Esophagus muscularis mucosa (tissue), 4 donors: ENCODE results near the gene FAM168B. TPM values are rescaled to one million over a fixed set of nuclear protein-coding genes. Genes with fewer than 3 reads are reported as not detected.

Experiments used
- DNase-seq: peaks from one replicate; pipeline ENCODE4 v3.0.0-alpha.2; 2017; ENCODE audit errors: extremely low spot score
- H3K27ac ChIP-seq, 4 donors: fragments of 200-600 bp; sonication (generic); replicated peaks in 1 of 4; 1 replicate in 3 of 4; 2 replicates in 1 of 4; pipeline ENCODE4 v1.5.1; 2016 to 2019; ENCODE audit warnings: mild to moderate bottlenecking in 1 of 4
- H3K27me3 ChIP-seq, 4 donors: fragments of 200-600 bp; sonication (generic); one replicate each; pipeline versions ENCODE4 v1.5.1 to v1.6.0; 2016 to 2019
- H3K36me3 ChIP-seq, 4 donors: fragments of 200-600 bp; sonication (generic); one replicate each; pipeline ENCODE4 v1.5.1; 2016 to 2019
- H3K4me1 ChIP-seq, 4 donors: fragments of 200-600 bp; sonication (generic); one replicate each; pipeline ENCODE4 v1.5.1; 2016 to 2019
- H3K4me3 ChIP-seq, 4 donors: fragments of 200-600 bp; sonication (generic); 1 replicate in 2 of 4; 2 replicates in 2 of 4; pipeline ENCODE4 v1.5.1; 2016 to 2019; ENCODE audit warnings: mild to moderate bottlenecking in 4 of 4, moderate library complexity in 1 of 4
- H3K9me3 ChIP-seq, 4 donors: fragments of 200-600 bp; sonication (generic); 1 replicate in 3 of 4; 2 replicates in 1 of 4; pipeline ENCODE4 v1.5.1; 2016 to 2019
- CTCF ChIP-seq, 3 experiments: fragments of 200-600 bp in 2 of 3; fragments of 450-650 bp in 1 of 3; sonication (generic) in 2 of 3; IDR thresholded peaks; one replicate each; pipeline ENCODE4 v1.5.1; 2017 to 2019; ENCODE audit warnings: antibody characterized with exemption in 3 of 3, mild to moderate bottlenecking in 2 of 3, moderate library complexity in 1 of 3
- EP300 ChIP-seq: sonication (generic); formaldehyde crosslinking; IDR thresholded peaks from one replicate; pipeline ENCODE4 v1.6.1; 2017; ENCODE audit warnings: antibody characterized with exemption
- POLR2A ChIP-seq: fragments of 450-650 bp; IDR thresholded peaks from one replicate; pipeline ENCODE4 v1.6.1; 2017; ENCODE audit warnings: antibody characterized with exemption, moderate library complexity, mild to moderate bottlenecking, low read depth
- POLR2AphosphoS5 ChIP-seq, 2 donors: sonication (generic); formaldehyde crosslinking; IDR thresholded peaks; one replicate each; pipeline ENCODE4 v1.6.1; 2017; ENCODE audit warnings: antibody characterized with exemption in 2 of 2
- WGBS: methylation state at CpG from one replicate; pipeline ENCODE4 v1.1.5; 2018; 5-methylcytosine and 5-hydroxymethylcytosine counted together
- intact Hi-C: fragments of 100-400 bp; cut with DNase I; formaldehyde crosslinking; loops from one replicate; pipeline ENCODE4 v1.15.1; 2023
- total RNA-seq, 4 donors: library from RNA; depleted of rRNA; stranded (reverse); fragments of >200 nt; gene quantifications; one replicate each; pipeline versions ENCODE4 v1.1.0 to v1.2.1, GENCODE V29; 2016

The FAM168B gene
- total RNA-seq, 4 donors from 2014 or later: 155 to 193 (median 182) TPM

DNA sequence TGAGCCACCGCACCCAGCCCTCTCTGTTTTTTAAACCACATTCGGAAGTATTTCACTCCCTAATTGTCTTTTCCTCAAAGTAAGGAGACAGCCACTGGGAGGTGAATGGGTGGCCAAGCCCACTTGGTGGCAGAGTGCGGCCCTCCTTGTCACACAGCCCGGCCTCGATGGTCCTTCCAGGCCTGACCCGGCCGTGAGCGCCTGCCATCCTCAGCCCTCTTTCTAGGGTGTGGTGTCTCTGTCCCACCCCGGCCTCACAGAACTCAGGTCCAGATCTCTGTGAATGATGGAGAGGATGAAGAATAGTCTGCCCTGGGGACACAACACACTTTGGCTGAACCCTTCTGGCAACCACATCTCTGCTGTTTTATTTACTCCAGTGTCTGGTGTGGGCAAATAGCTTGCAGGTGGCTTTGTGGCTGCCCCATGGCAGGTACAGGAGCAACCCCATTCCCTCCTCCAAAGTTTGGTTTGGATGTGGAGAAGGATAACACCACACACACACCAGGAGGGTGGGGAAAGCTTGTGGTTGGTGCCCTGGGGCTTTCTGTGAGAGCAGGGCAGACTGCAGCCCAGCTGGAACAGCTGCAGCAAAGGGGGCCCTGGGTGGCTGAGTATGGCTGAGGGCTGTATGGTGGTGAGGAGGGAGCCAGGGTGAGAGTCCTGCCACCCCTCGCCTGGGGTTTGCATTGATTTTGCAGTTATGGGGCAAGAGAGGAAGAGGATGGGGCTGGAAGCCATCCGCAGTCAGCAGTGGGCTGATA, 88.6 kb downstream of the FAM168B start:
- no peaks in the 10 kb centered on the region for H3K4me1 ChIP-seq
- H3K36me3 ChIP-seq: no peaks in the 10 kb centered on the region
- peaks cover 0 to 27% (median 0%) of the 10 kb centered on the region in 4 donors for H3K27me3 ChIP-seq
- no peak overlapping the region for H3K27ac ChIP-seq
- intact Hi-C loops: no loop called here
- peak; percentile 70 for DNase-seq
- no peaks in the 10 kb centered on the region for H3K9me3 ChIP-seq
- 75% methylated on average over 7 of the region's 11 CpGs for WGBS
- H3K4me3 ChIP-seq: no peak overlapping the region
- TF ChIP-seq EP300 (no peak), POLR2AphosphoS5 (IDR thresholded peaks at IDR 0.05) (no peak), CTCF (IDR thresholded peaks at IDR 0.05) (no peak), POLR2A (no peak)

DNA sequence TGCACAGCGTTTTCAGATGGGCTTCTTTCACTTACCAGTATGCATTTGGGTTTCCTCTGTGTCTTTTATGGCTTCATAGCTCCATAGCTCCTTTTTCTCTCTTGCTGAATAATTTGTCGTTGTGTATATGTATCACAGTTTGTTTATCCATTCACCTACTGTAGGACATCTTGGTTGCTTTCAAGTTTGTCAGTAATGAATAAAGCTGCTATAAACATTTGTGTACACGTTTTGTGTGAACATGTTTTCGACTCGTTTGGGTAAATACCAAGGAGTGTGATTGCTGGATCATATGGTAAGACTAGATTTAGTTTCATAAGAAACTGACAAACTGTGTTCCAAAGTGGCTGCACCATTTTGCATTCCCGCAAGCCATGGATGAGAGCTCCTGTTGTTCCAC, 94.7 kb downstream of the FAM168B start:
- whole genome bisulfite sequencing: 69% methylated on average over 6 of the region's 6 CpGs
- no peak for DNase-seq
- Histone ChIP-seq H3K9me3 (no peaks in the 10 kb centered on the region), H3K36me3 (no peaks in the 10 kb centered on the region), H3K4me1 (no peaks in the 10 kb centered on the region), H3K27ac (no peak overlapping the region), H3K4me3 (no peak overlapping the region), H3K27me3 (peaks cover 0 to 11% (median 0%) of the 10 kb centered on the region in 4 donors)
- intact Hi-C loops: no loop called here
- TF ChIP-seq CTCF (IDR thresholded peaks at IDR 0.05): no peak
- no peak for TF ChIP-seq EP300
- TF ChIP-seq POLR2A: no peak

Other genes starting within 250 kb of the FAM168B start
- gene PLEKHB2, start 11.9 kb upstream of the FAM168B start, total RNA-seq: 10 to 100 TPM; 40.4 to 52.9 (median 44.7) TPM
- gene POTEE, start 116.1 kb upstream of the FAM168B start, total RNA-seq: not detected